HG03565 (cell line): ENCODE measurements around the gene MTPN.

Source experiments
- ATAC-seq: cut with Tn5 transposase; IDR thresholded peaks from one replicate; pipeline ENCODE4 v1.9.1; 2021; ENCODE audit warnings: mild to moderate bottlenecking, moderate library complexity; ENCODE audit not compliant: unreplicated experiment

The MTPN gene

GRCh38 chr7:135977007-135977741 lies at the start of gene MTPN:
Gene MTPN (minus strand): TSS chr7:135977359. CDS start chr7:135977100, 259 bp downstream.
- peak; percentile 46 for ATAC-seq

- no peak for ATAC-seq
Measured at GRCh38 chr7:136026209-136026608, 49.0 kb upstream of the MTPN start.

GRCh38 chr7:136023134-136023869 lies 46.1 kb upstream of the MTPN start:
- no peak for ATAC-seq

GRCh38 chr7:136020556-136020955 lies 43.4 kb upstream of the MTPN start:
- ATAC-seq = no peak

- no peak for ATAC-seq
Measured at GRCh38 chr7:136018104-136018503, 40.9 kb upstream of the MTPN start.

GRCh38 chr7:136016649-136017395 lies 39.7 kb upstream of the MTPN start:
- peak; percentile 69 for ATAC-seq

GRCh38 chr7:136015638-136016037 lies 38.5 kb upstream of the MTPN start:
- ATAC-seq = no peak

GRCh38 chr7:136014659-136015058 lies 37.5 kb upstream of the MTPN start:
- ATAC-seq = no peak

- ATAC-seq = no peak
Measured at GRCh38 chr7:136012238-136012637, 35.1 kb upstream of the MTPN start.

GRCh38 chr7:136009488-136010079 lies 32.4 kb upstream of the MTPN start:
- ATAC-seq = no peak

GRCh38 chr7:136006208-136006607 lies 29.0 kb upstream of the MTPN start:
- ATAC-seq = no peak

GRCh38 chr7:136004083-136004482 lies 26.9 kb upstream of the MTPN start:
- ATAC-seq = no peak

GRCh38 chr7:136002802-136003201 lies 25.6 kb upstream of the MTPN start:
- no peak for ATAC-seq

- no peak for ATAC-seq
Measured at GRCh38 chr7:136000288-136000913, 23.2 kb upstream of the MTPN start.

GRCh38 chr7:135998081-135998480 lies 20.9 kb upstream of the MTPN start:
- no peak for ATAC-seq

GRCh38 chr7:135995748-135996147 lies 18.6 kb upstream of the MTPN start:
- ATAC-seq = no peak

GRCh38 chr7:135994466-135995205 lies 17.5 kb upstream of the MTPN start:
- ATAC-seq = no peak

GRCh38 chr7:135993950-135994349 lies 16.8 kb upstream of the MTPN start:
- peak; percentile 56 for ATAC-seq

GRCh38 chr7:135991906-135992305 lies 14.7 kb upstream of the MTPN start:
- ATAC-seq = no peak

GRCh38 chr7:135991322-135991721 lies 14.2 kb upstream of the MTPN start:
- ATAC-seq = no peak
